EH (cell line): Measurements from ENCODE around the gene SUGCT.
A peak's percentile ranks its signal among the peaks of the same experiment; 100 is the strongest.
"Not testable (repeated sequence)": the region's sequence is repeated elsewhere in the genome, so short reads cannot be mapped to it uniquely, and the experiment has no call there.

Experiments
- DNase-seq: peaks from one replicate; pipeline ENCODE4 v3.0.0-alpha.2; 2015; ENCODE audit warnings: low read depth

Gene SUGCT

GRCh38 chr7:40263752-40264390, 129.1 kb downstream of the SUGCT start:
- DNase-seq, result no peak

DNA sequence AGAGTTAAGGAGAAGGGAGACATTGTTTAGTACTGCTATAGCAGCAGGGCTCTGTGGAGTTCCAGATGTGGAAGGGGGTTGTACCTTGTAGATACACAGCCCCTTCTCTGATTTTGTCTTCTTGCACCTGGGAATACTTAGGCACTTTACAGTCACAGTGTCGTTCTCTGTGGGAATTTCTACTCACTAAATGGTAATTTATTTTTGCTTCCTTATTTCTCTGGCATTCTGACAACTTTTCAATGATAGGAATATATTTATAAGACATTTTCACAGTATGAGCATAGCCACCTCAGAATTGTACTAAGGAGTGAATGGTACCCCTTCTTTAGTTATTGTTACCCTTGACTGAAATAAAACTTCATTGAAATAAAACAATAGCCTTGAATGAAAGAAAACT, 132.8 kb downstream of the SUGCT start:
- DNase-seq, result no peak

GRCh38 chr7:40268810-40269209, 134.0 kb downstream of the SUGCT start:
- DNase-seq, result not testable (repeated sequence)

- DNase-seq, result no peak
Observed at GRCh38 chr7:40276061-40276460, 141.3 kb downstream of the SUGCT start.

GRCh38 chr7:40279991-40280390, 145.2 kb downstream of the SUGCT start:
- DNase-seq, result no peak

GRCh38 chr7:40282858-40283257, 148.1 kb downstream of the SUGCT start:
- DNase-seq, result no peak

GRCh38 chr7:40283391-40283790, 148.6 kb downstream of the SUGCT start:
- DNase-seq, result no peak

GRCh38 chr7:40288827-40289226, 154.0 kb downstream of the SUGCT start:
- no peak for DNase-seq

- peak; percentile 76 for DNase-seq
Observed at GRCh38 chr7:40297741-40298311, 163.0 kb downstream of the SUGCT start.

GRCh38 chr7:40298421-40298820, 163.6 kb downstream of the SUGCT start:
- DNase-seq, result peak; percentile 94

DNA sequence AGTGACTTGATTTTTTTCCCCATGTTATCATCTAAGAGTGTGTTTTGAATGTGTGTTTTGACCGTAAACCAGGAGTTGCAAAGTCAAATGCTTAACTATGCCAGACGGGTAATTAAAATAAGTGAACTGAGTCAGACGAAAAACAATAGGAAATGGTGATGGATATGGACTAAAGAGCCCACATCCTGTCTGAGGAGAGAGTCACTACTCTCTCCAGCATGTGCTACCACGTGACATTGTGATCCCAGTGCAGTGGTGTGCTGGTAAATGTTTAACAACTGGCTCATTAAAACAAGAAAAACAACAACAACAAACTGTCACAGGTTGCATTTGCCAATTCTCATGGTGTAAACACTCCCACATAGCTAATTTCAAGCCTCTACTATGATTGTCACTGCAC, 164.3 kb downstream of the SUGCT start:
- DNase-seq, result peak; percentile 95

DNA sequence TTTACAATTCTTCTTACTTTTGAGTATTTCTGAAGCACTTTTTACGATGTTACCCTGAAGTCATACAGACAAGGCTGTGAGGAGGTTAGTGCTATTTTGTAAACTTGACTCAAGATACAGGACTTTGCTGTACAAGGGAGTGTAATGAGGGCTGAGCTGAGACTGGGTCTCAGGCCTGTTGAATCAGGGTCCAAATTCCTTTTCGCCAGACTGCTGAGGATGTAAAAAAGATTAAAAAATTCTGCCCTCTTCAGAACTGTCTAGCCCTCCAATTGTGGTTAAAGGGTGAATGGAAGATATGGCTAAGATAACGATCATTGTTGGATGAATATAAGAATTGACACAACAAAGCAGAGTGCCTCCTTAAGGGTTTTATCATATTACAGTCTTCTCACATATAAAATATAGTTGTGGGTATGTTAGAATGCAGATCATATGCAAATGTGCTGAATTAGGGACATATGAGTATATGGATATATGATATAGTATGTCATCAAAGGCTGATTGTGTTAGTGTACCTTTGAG, 165.4 kb downstream of the SUGCT start:
- DNase-seq, result peak; percentile 27

DNA sequence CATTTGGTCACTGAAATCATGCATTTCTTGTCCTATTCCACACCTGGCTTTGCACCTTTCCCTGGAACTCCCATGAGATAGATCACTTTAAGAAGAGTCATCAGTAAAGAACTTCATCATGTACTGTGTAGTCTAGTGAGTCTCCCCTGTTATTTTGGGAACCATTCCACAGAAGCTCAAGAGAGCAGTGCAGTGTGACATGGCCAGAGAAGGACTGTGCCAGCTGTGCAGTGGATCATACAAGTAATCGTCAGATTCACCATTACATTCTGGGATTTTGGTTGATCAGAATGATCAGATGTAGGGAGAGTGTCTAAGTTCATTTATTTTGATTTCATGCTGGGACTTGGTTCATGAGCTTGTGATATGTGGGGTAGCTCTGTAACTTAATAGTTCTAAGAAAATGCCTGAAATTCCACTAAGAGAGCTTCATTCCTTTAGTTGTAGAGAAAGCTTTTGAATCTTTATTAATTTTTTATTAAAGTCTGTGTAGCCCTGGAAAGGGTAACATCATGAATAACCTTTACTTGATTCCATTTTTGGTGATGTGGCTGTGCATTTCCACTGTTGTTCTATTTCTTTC, 166.8 kb downstream of the SUGCT start:
- DNase-seq, result peak; percentile 71

GRCh38 chr7:40303996-40304395, 169.2 kb downstream of the SUGCT start:
- peak; percentile 37 for DNase-seq

DNA sequence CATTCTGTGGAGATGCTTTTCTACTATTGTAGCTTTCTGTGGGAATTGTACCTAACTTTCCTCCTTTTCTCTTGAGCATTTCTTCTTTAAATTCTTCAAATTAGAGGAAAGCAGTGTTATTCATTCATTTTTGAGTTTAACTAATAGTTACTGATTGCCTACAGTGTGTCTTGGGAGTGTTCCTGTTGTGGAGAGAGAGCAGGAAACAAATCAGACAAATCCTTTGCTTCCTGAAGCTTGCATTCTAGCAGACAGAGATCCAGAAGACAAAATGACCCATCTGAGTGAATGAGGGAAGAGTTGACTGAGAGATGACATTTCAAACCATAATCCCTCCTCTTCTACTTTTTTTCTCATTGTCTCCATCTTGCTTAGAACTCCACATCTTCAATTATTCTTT, 170.4 kb downstream of the SUGCT start:
- no peak for DNase-seq

DNA sequence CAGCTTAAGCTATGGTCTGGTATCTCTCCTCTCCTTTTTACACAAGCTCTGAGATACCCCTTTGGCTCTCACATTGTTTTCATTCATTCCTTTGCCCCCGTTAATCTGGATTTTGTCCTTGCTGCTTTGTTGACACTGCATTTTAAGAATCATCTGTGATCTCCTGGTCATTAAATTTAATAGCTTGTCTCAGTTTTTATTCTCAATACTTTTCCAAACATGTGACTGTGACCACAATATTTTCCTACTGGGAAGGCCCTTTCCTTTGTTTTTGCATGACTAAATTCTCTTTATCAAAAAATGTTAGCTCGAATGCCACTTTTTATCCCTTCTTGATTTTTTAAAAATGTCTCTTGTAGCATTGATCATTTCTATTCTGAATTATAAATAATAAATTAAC, 171.2 kb downstream of the SUGCT start:
- DNase-seq, result peak; percentile 74

GRCh38 chr7:40306596-40306995, 171.8 kb downstream of the SUGCT start:
- DNase-seq, result peak; percentile 66

- DNase-seq, result peak; percentile 54
Observed at GRCh38 chr7:40310258-40310657, 175.5 kb downstream of the SUGCT start.

DNA sequence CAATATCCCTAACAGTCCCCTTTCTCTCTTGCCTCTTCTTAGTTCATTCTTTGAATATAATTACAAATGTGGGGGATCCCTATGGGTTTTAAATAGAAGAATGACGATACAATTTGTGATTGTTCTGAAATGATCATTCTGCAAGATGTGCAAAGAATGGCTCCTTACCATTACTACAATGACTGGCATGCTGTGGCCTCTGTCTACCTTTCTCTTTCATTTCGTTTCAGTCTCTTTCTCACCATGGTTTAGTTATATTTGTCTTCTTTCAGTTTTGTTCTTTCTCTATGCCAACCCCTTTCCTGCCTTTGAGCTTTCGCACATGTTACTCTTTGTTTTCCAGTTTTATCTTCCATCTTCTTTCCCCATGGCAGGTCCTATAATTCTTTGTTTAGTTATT, 176.5 kb downstream of the SUGCT start:
- no peak for DNase-seq

DNA sequence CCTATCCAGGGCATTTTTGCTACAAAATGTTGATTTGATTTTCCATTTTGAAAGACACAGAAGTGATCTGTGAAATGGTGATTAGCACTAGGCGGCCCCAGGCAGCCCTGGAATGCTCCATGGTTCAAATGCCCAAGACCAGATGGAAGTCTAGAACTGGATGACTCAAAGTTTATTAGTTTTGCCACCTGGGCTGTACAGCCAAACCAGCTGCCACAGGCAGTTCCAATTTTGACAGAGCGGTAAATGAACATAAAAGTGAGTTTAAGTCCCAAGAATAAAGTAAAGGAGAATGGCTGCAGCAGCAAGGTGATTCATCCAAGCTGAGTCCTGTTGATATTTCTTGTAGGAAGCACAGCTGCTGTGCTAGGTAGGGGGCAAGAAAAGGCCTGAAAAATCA, 180.5 kb downstream of the SUGCT start:
- no peak for DNase-seq

GRCh38 chr7:40316176-40316575, 181.4 kb downstream of the SUGCT start:
- DNase-seq, result peak; percentile 44

DNA sequence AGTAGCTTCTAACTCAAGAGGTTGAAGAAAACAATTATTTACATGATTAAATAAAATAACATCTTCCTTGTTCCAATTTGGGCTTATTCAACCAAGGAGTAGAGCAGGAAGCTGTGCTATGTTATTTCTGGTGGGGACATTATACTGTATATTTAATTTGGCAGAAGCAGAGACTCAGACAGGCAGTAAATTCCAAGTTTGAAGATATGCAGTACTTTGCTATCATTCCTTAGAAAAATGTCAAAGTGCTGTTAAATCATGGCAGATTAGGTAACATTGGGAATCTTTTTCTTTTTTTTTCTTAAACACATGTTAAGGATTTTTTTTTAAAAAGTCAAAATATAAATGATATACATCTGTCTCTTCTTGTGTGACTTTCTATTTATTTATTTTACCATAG, 190.1 kb downstream of the SUGCT start:
- peak; percentile 86 for DNase-seq

GRCh38 chr7:40327113-40327512, 192.3 kb downstream of the SUGCT start:
- no peak for DNase-seq

DNA sequence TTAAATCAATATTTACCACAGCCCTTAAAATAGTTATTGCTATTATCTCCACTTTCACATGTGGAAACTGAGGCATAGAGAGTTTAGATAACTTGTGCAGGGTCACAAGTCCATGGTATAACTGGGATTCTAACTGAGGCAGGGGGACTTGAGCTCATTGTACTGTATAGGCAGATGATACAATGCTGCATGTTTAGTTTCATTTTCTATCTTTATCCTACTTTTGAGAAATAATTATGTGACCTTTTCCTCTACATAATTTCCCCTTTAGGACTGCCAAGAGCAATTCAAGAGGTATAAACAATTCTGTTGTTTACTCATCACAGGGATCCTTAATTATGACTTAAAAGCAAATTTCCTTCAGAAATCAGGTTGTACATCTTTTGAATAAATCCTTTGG, 193.1 kb downstream of the SUGCT start:
- DNase-seq, result no peak
